ENCODE measurements around the gene SLC4A7.

Gene SLC4A7

DNA sequence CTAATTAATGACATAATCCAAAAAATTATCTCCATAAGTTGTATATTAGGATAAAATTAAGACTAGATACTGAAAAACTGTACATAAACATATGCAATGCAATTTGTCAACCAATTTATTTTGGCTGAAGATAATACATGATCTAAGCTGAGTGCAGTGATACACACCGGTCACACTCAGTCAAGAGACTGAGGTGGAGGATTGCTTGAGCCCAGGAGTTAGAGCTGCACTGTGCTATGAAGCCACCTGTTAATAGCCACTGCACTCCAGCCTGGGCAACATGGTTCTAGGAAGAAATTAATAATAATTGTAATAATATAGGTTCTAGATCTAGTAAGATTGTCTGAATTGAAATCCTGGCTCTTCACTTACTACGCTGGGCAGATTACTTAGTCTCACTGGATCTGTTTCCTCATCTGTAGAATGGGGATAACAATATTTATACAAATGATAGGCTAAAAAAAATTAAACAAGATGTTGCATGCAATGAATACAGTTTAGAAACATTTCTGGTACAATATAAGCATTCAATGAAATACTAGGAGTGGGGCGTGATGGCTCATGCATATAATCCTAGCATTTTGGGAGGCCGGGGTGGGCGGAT is 15.8 kb downstream of the SLC4A7 start:
- DNase-seq (ENCODE audit: low read depth), result no peak
- TF ChIP-seq, protein P1, sequence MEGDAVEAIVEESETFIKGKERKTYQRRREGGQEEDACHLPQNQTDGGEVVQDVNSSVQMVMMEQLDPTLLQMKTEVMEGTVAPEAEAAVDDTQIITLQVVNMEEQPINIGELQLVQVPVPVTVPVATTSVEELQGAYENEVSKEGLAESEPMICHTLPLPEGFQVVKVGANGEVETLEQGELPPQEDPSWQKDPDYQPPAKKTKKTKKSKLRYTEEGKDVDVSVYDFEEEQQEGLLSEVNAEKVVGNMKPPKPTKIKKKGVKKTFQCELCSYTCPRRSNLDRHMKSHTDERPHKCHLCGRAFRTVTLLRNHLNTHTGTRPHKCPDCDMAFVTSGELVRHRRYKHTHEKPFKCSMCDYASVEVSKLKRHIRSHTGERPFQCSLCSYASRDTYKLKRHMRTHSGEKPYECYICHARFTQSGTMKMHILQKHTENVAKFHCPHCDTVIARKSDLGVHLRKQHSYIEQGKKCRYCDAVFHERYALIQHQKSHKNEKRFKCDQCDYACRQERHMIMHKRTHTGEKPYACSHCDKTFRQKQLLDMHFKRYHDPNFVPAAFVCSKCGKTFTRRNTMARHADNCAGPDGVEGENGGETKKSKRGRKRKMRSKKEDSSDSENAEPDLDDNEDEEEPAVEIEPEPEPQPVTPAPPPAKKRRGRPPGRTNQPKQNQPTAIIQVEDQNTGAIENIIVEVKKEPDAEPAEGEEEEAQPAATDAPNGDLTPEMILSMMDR (IDR thresholded peaks at IDR 0.05; ENCODE audit: low read depth, low read length, missing control alignments), result no peak
- no peak overlapping the region for H3K4me3 ChIP-seq (ENCODE audit: low read depth, low read length)

- TF ChIP-seq, protein P1 (IDR thresholded peaks at IDR 0.05; ENCODE audit: low read depth, low read length, missing control alignments), result peak; percentile 36
- no peak overlapping the region for H3K4me3 ChIP-seq (ENCODE audit: low read depth, low read length)
- DNase-seq (ENCODE audit: low read depth), result no peak
These were observed 16.6 kb downstream of the SLC4A7 start for GRCh38 chr3:27467545-27467944.

GRCh38 chr3:27464646-27465045 is 19.5 kb downstream of the SLC4A7 start:
- H3K4me3 ChIP-seq (ENCODE audit: low read depth, low read length), result no peak overlapping the region
- TF ChIP-seq, protein P1 (IDR thresholded peaks at IDR 0.05; ENCODE audit: low read depth, low read length, missing control alignments), result no peak
- no peak for DNase-seq (ENCODE audit: low read depth)

DNA sequence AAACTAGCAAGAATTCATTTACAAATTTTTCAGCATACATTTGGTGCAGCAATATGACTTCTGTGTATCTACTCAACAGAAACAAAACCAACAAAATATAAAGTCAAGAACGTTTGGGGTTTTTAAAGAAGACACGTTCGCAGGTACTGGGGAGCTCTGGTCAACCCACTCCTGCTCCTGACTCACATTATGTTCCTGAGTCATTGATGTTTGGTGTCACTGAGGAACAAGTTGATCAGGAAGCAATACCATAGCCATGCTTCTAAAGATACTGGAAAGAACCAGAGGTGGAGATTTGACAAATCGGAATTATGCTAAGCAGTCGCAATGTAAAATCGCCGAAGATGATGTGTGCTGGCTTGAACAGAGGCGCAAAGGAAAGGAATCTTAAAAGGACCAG is 22.0 kb downstream of the SLC4A7 start:
- TF ChIP-seq, protein P1 (IDR thresholded peaks at IDR 0.05; ENCODE audit: low read depth, low read length, missing control alignments), result no peak
- DNase-seq (ENCODE audit: low read depth), result no peak
- H3K4me3 ChIP-seq (ENCODE audit: low read depth, low read length), result no peak overlapping the region

DNA sequence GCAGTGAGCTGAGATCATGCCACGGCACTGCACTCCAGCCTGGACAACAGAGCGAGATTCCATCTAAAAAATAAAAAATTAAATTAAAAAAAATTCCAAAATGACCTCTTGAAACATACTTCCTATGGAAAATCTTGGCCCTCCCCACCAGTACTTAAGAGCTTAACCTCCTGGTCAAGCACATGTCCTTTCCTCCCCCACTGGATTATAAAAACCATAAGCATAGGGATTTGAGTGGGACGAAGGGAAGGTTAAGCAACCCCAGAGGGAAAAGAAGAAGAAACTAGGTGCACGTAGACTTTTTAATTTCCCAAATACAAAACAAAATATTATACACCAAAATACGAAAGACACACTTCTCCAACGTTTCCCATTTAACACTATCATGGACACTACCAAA is 25.3 kb downstream of the SLC4A7 start:
- TF ChIP-seq, protein P1 (IDR thresholded peaks at IDR 0.05; ENCODE audit: low read depth, low read length, missing control alignments), result no peak

DNA sequence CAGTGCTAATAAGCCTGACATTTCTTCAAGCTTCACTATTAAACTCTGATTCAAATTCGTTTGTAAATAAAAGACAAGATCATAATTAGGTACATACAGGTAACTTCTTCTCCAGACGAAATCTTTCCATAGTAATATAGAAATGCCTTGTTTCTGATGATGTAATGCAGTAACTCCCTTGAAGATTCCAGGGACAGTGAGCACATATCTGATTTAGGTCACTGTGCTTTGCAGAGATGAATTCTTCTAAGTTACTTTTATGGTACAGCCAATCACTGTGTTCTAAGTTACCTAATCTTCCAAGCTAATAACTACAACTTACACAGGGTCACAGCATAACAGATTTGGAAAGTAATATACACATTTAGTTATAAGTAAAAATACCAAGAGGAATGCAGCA is 27.6 kb downstream of the SLC4A7 start:
- no peak overlapping the region for H3K4me3 ChIP-seq (ENCODE audit: low read depth, low read length)
- DNase-seq (ENCODE audit: low read depth), result no peak
- TF ChIP-seq, protein P1 (IDR thresholded peaks at IDR 0.05; ENCODE audit: low read depth, low read length, missing control alignments), result no peak

More for the DNA sequence above, 25.3 kb downstream of the SLC4A7 start:
- no peak overlapping the region for H3K4me3 ChIP-seq (ENCODE audit: low read depth, low read length)
- no peak for DNase-seq (ENCODE audit: low read depth)

- no peak overlapping the region; the same call in 1 of the 2 replicates for H3K4me3 ChIP-seq (ENCODE audit: low read depth, low read length)
- TF ChIP-seq, protein P1 (IDR thresholded peaks at IDR 0.05; ENCODE audit: low read depth, low read length, missing control alignments), result no peak
- no peak for DNase-seq (ENCODE audit: low read depth)
These were observed 29.3 kb downstream of the SLC4A7 start for GRCh38 chr3:27454914-27455313.
